Measurements from ENCODE around the gene IL31RA. TPM values are rescaled to one million over a fixed set of nuclear protein-coding genes. Genes with fewer than 3 reads are reported as not detected.
A peak's percentile ranks its signal among the peaks of the same experiment; 100 is the strongest.

The IL31RA gene
- total RNA-seq, 2 donors from 2014 or later: 1.1 to 6.6 TPM

- no peak overlapping the region for H3K27ac ChIP-seq
- peak overlapping the region; percentile 73 for H3K4me3 ChIP-seq
- no peaks in the 10 kb centered on the region for H3K27me3 ChIP-seq (replicated peaks; ENCODE audit: insufficient read depth)
- DNase-seq (ENCODE audit: low spot score) (no peak), ATAC-seq (ENCODE audit: insufficient number of reproducible peaks, low FRiP score, low read depth) (no peak)
- no peaks in the 10 kb centered on the region for H3K9me3 ChIP-seq
- peaks cover 0 to 4% of the 10 kb centered on the region in 2 donors for H3K4me1 ChIP-seq (ENCODE audit: control insufficient read depth in 1 of 2, low read depth in 2 of 2)
- no peaks in the 10 kb centered on the region for H3K36me3 ChIP-seq
- TF ChIP-seq, protein P1, sequence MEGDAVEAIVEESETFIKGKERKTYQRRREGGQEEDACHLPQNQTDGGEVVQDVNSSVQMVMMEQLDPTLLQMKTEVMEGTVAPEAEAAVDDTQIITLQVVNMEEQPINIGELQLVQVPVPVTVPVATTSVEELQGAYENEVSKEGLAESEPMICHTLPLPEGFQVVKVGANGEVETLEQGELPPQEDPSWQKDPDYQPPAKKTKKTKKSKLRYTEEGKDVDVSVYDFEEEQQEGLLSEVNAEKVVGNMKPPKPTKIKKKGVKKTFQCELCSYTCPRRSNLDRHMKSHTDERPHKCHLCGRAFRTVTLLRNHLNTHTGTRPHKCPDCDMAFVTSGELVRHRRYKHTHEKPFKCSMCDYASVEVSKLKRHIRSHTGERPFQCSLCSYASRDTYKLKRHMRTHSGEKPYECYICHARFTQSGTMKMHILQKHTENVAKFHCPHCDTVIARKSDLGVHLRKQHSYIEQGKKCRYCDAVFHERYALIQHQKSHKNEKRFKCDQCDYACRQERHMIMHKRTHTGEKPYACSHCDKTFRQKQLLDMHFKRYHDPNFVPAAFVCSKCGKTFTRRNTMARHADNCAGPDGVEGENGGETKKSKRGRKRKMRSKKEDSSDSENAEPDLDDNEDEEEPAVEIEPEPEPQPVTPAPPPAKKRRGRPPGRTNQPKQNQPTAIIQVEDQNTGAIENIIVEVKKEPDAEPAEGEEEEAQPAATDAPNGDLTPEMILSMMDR (IDR thresholded peaks at IDR 0.05): no peak
These were observed 72.1 kb downstream of the IL31RA start for GRCh38 chr5:55923177-55923771.

DNA sequence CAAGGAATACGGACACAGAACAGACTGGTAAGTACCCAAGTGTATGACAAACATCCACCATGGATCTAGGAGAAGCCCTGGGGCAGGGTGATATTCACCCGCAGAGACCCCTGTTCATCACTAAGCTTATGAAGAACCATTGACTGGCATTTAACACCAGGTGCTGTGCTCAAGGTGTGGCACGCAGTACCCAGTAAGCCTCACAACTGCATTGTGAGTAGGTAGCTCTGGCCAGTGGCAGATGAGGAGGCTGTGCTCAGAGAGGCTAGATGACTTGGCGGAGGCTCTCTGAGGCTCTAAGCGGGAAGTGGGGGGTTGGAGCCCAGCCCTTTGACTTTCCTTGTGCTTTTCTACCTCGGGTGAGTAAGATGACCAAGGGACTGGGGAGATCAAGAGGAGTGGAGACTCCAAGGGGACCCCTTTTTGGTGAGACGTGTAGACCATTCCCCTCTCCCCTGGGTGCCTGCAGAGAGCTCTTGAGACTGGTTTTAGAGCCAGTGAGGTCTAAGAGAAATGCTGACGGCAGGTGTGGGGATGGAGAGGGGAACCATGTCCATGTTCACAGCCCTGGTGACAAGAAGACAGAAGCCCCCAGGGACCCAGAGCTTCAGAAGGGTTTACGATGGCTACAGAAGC, 72.8 kb downstream of the IL31RA start:
- no peaks in the 10 kb centered on the region for H3K9me3 ChIP-seq
- no peak for DNase-seq (ENCODE audit: low spot score)
- H3K36me3 ChIP-seq: no peaks in the 10 kb centered on the region
- no peaks in the 10 kb centered on the region for H3K27me3 ChIP-seq (replicated peaks; ENCODE audit: insufficient read depth)
- ATAC-seq (ENCODE audit: insufficient number of reproducible peaks, low FRiP score, low read depth): no peak
- H3K27ac ChIP-seq: no peak overlapping the region
- H3K4me3 ChIP-seq: peak overlapping the region; percentile 73
- TF ChIP-seq, protein P1 (IDR thresholded peaks at IDR 0.05): no peak
- H3K4me1 ChIP-seq (ENCODE audit: control insufficient read depth in 1 of 2, low read depth in 2 of 2): peaks cover 0 to 4% of the 10 kb centered on the region in 2 donors

- H3K4me1 ChIP-seq (ENCODE audit: control insufficient read depth in 1 of 2, low read depth in 2 of 2): peaks cover 0 to 4% of the 10 kb centered on the region in 2 donors
- no peaks in the 10 kb centered on the region for H3K27me3 ChIP-seq (replicated peaks; ENCODE audit: insufficient read depth)
- no peak overlapping the region for H3K4me3 ChIP-seq
- H3K27ac ChIP-seq: no peak overlapping the region
- DNase-seq (ENCODE audit: low spot score): no peak
- TF ChIP-seq, protein P1 (IDR thresholded peaks at IDR 0.05): no peak
- no peak for ATAC-seq (ENCODE audit: insufficient number of reproducible peaks, low FRiP score, low read depth)
- no peaks in the 10 kb centered on the region for H3K9me3 ChIP-seq
- H3K36me3 ChIP-seq: no peaks in the 10 kb centered on the region
These were observed 73.6 kb downstream of the IL31RA start for GRCh38 chr5:55924744-55925143.

- DNase-seq (ENCODE audit: low spot score): no peak
- H3K4me3 ChIP-seq: no peak overlapping the region
- no peaks in the 10 kb centered on the region for H3K27me3 ChIP-seq (replicated peaks; ENCODE audit: insufficient read depth)
- no peaks in the 10 kb centered on the region for H3K9me3 ChIP-seq
- no peak overlapping the region for H3K27ac ChIP-seq
- TF ChIP-seq, protein P1 (IDR thresholded peaks at IDR 0.05): no peak
- peaks cover 0 to 4% of the 10 kb centered on the region in 2 donors for H3K4me1 ChIP-seq (ENCODE audit: control insufficient read depth in 1 of 2, low read depth in 2 of 2)
- no peaks in the 10 kb centered on the region for H3K36me3 ChIP-seq
- no peak for ATAC-seq (ENCODE audit: insufficient number of reproducible peaks, low FRiP score, low read depth)
These were observed 74.0 kb downstream of the IL31RA start for GRCh38 chr5:55925181-55925580.

DNA sequence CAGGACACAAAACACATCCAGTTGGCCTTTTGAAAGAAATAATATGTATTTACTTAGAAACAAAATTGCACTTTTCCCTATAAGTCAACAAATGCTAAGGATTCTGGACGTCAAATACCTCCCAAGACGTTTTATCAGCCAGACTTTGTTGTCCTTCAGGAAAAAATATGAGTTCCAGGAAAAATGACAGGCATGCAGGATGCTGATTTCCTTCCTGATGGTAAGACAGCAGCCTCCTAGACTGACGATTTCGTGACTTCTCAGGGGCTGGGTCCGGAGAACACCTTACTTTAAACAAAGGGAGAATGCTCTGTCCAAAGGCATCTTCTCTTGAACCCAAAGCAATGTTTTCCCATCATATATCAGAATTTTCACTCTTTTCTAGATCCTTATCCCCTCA, 74.6 kb downstream of the IL31RA start:
- Histone ChIP-seq H3K9me3 (no peaks in the 10 kb centered on the region), H3K27ac (no peak overlapping the region), H3K4me1 (ENCODE audit: control insufficient read depth in 1 of 2, low read depth in 2 of 2) (peaks cover 0 to 4% of the 10 kb centered on the region in 2 donors), H3K27me3 (replicated peaks; ENCODE audit: insufficient read depth) (no peaks in the 10 kb centered on the region), H3K4me3 (no peak overlapping the region), H3K36me3 (no peaks in the 10 kb centered on the region)
- ATAC-seq (ENCODE audit: insufficient number of reproducible peaks, low FRiP score, low read depth): no peak
- TF ChIP-seq, protein P1 (IDR thresholded peaks at IDR 0.05): no peak
- no peak for DNase-seq (ENCODE audit: low spot score)

All from thoracic aorta (tissue), 2 donors.